M059J (cell line): ENCODE results near the gene APCDD1. TPM values are rescaled to one million over a fixed set of nuclear protein-coding genes. Genes with fewer than 3 reads are reported as not detected.

Source experiments
- DNase-seq: peaks from one replicate; pipeline ENCODE4 v3.0.0-alpha.2; 2012; ENCODE audit warnings: low read depth
- total RNA-seq: library from RNA; depleted of rRNA; stranded (reverse); fragments of >200 nt; shearing (Covaris generic); gene quantifications from 2 replicates; pipeline ENCODE4 v1.2.3, GENCODE V29; 2014; rRNA removed

The APCDD1 gene
- 2.4 and 6.8 TPM in 2 replicates for total RNA-seq

DNA sequence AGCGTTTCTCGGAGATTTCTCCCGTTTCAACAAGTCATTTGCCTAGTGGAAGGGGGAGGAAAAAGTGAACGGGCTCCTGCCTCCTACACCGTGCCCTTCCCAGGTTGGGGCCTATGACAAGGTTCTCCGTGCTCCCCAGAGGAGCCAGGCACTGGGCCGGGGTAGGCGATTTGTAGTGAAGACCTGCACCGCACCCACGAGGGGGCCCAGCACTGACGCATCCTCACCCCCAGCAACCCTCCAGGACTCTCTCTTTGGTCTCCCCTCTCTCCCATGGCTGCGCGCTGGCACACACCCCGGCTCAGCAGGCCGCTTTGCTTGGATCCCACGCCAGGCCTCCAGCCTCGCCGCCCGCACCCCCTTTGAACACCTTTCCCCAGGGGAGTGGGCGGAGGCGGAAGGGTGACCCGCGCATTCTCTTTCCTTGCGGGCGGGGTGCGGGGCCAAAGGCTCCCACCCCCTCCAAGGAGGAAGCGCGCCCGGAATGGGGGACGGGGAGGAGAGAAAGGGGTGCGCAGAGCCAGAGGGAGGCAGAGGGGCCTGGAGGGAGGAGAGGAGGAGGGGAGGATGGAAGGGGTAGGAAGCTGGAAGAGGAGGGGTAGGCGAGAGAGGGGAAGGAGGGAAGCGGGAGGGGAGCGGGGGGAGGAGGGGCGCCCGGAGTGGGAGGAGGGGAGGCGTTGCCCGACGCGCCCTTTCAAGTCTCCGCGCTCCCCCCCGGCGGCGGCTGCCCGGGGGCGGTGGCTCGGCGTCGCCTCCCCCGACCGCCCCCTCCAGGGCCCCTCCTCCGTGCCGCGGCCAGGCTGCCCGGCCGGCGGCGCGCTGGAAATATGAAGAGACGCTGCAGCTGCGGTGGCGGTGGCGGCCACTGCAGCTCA lies at the start of gene APCDD1:
APCDD1 (plus strand) TSS at position 830 of the 875 bp plus-strand sequence. CDS start 347 bp downstream, outside the sequence.
- DNase-seq, result peak; percentile 15

- no peak for DNase-seq
Observed at GRCh38 chr18:10405014-10405493, 49.4 kb upstream of the APCDD1 start.

- DNase-seq, result no peak
Observed at GRCh38 chr18:10405816-10406663, 48.4 kb upstream of the APCDD1 start.

GRCh38 chr18:10408131-10408530 lies 46.3 kb upstream of the APCDD1 start:
- DNase-seq, result no peak

GRCh38 chr18:10409041-10409440 lies 45.4 kb upstream of the APCDD1 start:
- DNase-seq, result no peak

- peak; percentile 24 for DNase-seq
Observed at GRCh38 chr18:10410472-10411308, 43.7 kb upstream of the APCDD1 start.

DNA sequence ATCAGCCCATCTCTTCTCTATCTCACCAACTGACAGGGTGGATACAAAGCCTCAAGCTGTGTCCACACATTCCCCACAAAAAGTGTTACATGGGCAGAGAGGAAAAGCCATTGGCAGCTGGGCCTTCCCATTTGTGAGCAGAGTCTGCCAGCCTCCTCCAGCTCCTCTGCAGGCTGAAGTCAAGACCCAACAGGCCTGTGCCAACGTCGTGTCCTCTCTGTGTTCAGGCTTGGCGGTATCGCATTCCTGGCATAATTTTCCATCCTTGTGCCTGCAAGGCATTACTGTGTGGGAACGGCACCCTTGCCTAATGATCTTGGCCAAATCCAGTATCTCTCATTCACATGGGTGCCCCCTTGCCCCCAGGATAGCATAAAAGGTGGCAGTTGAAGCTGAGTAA lies 41.5 kb upstream of the APCDD1 start:
- DNase-seq, result peak; percentile 38

GRCh38 chr18:10413722-10414121 lies 40.7 kb upstream of the APCDD1 start:
- DNase-seq, result no peak

DNA sequence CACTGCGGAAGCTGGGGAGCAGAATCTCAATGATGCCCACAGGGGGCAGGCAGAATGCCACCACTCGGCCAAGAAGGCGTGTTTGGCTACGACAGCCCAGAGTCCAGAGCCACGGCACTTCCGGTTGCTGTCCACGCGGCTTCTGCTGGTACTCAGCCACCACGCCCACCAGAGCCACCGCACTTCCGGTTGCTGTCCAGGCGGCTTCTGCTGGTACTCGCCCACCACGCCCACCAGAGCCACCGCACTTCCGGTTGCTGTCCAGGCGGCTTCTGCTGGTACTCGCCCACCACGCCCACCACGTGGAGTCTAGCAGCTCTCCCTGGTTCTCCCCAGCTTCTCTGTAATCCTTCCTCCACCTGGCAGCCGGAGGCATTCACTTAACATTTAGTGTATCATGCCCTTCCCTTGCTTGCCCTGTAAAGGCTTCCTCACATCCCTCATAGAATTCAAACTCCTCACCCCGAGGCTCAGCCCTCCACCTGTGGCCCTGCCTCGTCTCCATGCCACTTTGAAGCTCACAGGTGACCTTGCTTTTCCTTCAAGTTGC lies 40.1 kb upstream of the APCDD1 start:
- no peak for DNase-seq

GRCh38 chr18:10416065-10416464 lies 38.4 kb upstream of the APCDD1 start:
- DNase-seq, result no peak

GRCh38 chr18:10417191-10417590 lies 37.2 kb upstream of the APCDD1 start:
- peak; percentile 15 for DNase-seq

- DNase-seq, result peak; percentile 14
Observed at GRCh38 chr18:10417664-10418063, 36.8 kb upstream of the APCDD1 start.

DNA sequence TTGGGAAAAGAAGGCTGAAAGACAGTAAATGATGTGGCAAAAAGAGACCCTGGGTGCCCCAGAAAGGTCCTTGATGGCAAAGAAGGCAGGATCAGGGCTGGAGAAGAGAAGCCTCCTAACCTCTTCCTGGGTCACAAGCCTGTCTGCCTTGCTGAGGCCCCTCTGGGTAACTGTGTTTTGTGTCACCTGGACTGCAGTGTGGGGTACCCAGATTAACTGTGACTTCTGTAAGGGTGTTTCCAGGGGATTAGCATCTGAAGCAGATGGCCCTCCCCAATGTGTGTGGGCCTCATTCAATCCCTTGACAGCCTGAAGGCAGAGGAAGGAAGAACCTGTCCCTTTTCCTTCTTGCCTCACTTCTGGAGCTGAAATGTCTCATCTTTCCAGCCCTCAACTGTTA lies 35.6 kb upstream of the APCDD1 start:
- DNase-seq, result no peak

- peak; percentile 86 for DNase-seq
Observed at GRCh38 chr18:10419420-10420103, 34.9 kb upstream of the APCDD1 start.

GRCh38 chr18:10420561-10421352 lies 33.7 kb upstream of the APCDD1 start:
- peak; percentile 89 for DNase-seq

DNA sequence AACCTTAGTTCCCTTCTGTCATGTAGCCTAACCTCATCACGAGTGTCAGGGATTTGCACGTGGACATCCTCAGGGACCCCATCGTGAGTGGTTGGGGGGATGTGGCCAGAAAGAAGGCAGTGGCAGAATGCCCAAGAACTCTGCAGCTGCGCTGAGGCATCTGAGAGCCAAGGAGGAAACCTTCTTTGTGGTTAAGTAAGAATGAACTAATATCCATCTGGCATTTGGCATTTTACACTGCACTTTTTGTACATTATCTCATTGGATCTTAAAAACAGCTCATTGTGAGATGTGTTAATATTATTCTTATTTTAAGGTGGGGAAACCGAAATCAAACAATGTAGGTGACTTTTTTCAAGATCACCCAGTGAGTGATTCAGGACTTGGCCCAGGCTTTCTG lies 32.6 kb upstream of the APCDD1 start:
- DNase-seq, result peak; percentile 79

- no peak for DNase-seq
Observed at GRCh38 chr18:10422731-10423130, 31.7 kb upstream of the APCDD1 start.

DNA sequence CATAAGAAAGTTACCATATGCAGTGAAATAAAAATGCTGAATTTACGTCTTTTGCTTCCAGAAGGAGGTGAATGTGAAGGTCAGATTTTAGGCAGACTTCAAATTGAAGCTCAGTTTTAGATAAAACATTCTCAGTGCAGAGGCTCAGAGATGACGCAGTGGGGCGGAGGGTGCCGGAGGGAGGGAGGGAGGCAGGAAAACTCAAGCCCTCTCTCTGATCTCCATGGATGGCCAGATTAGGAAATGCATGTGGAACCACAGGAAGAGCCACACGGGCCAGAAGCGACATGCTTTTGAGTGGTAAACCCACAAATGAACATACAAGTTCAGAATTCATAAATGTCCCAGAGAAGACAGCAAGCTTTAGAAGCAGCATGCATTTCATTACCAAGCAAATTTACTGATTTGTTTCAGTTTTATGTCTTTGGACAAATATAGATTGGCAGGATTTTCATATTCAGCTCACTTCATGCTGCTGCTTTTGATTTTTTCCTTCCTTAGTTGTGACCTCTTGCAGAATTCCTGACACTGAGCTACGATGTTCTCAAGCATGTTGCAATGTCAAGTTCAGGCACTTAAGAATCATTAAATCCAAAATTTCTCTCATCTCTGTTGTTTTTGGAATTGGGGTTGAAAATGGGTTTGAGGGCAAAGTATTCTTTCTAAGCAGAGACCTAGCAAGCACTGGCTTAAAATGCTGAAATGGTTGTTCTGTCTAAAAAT lies 29.7 kb upstream of the APCDD1 start:
- no peak for DNase-seq

DNA sequence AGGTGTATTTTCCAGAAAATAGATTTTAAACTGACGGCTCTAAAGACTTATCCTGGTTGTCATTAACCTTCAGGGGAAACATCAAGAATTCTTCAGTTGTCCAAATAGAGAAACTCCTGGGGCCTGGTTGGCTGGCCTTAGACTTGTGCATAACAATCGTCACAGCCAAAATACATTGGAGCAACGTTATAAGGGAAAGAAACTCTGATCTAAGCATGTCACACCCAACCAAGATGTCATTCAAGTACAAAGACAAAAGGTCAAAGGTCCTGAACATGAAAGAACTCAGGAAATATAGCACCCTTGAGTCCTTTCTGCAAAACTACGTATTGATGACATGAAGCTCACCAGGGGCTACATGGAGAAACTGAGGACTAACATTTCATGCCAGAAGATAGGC lies 23.8 kb upstream of the APCDD1 start:
- DNase-seq, result no peak
